Smooth muscle cell (in vitro differentiated cells): ENCODE results near the gene MED8. TPM values are rescaled to one million over a fixed set of nuclear protein-coding genes. Genes with fewer than 3 reads are reported as not detected.
"Not testable (repeated sequence)": the region's sequence is repeated elsewhere in the genome, so short reads cannot be mapped to it uniquely, and the experiment has no call there.

Experiments used
- DNase-seq: peaks from one replicate; lab custom pipeline; 2025; ENCODE audit not compliant: unreplicated experiment; lab: John Stamatoyannopoulos, UW
- H2AFZ ChIP-seq: fragments of 200-600 bp; sonication (generic); 2 replicates; pipeline ENCODE4 v1.6.0; 2016; ENCODE audit warnings: antibody characterized with exemption, low read depth, mild to moderate bottlenecking
- H3F3A ChIP-seq: fragments of 200-600 bp; sonication (generic); 2 replicates; pipeline ENCODE4 v1.6.0; 2017; ENCODE audit warnings: antibody characterized with exemption, low read depth
- H3K27ac ChIP-seq: fragments of 200-600 bp; sonication (generic); 2 replicates; pipeline ENCODE4 v1.5.1; 2016; ENCODE audit warnings: low read depth, mild to moderate bottlenecking
- H3K27me3 ChIP-seq: fragments of 200-600 bp; sonication (generic); 2 replicates; pipeline ENCODE4 v1.6.1; 2016; ENCODE audit warnings: low read depth, mild to moderate bottlenecking
- H3K36me3 ChIP-seq: fragments of 200-600 bp; sonication (generic); 2 replicates; pipeline ENCODE4 v1.5.1; 2016; ENCODE audit warnings: low read depth
- H3K4me1 ChIP-seq: fragments of 200-600 bp; sonication (generic); 2 replicates; pipeline ENCODE4 v1.5.1; 2016; ENCODE audit warnings: low read depth
- H3K4me2 ChIP-seq: fragments of 200-600 bp; sonication (generic); 2 replicates; pipeline ENCODE4 v1.6.0; 2016; ENCODE audit warnings: mild to moderate bottlenecking
- H3K4me3 ChIP-seq: fragments of 200-600 bp; sonication (generic); 2 replicates; pipeline ENCODE4 v1.5.1; 2016; ENCODE audit warnings: mild to moderate bottlenecking
- H3K79me2 ChIP-seq: fragments of 200-600 bp; sonication (generic); 2 replicates; pipeline ENCODE4 v1.6.0; 2016; ENCODE audit warnings: low read depth, mild to moderate bottlenecking
- H3K9ac ChIP-seq: fragments of 200-600 bp; sonication (generic); 2 replicates; pipeline ENCODE4 v1.6.0; 2016; ENCODE audit warnings: low read depth
- H3K9me3 ChIP-seq: fragments of 200-600 bp; sonication (generic); replicated peaks from 2 replicates; pipeline ENCODE4 v1.5.1; 2016; ENCODE audit warnings: low read depth
- H4K20me1 ChIP-seq: fragments of 200-600 bp; sonication (generic); 2 replicates; pipeline ENCODE4 v1.6.0; 2016; ENCODE audit warnings: low read depth
- WGBS: methylation state at CpG from one replicate; pipeline ENCODE4 v1.1.7; 2016; ENCODE audit warnings: low lambda C conversion rate; 5-methylcytosine and 5-hydroxymethylcytosine counted together
- polyA plus RNA-seq: library from polyadenylated mRNA; unstranded; fragments of >200 nt; fragmentation: Nextera tagmentation; extraction: Ambion mirVana; gene quantifications from 2 replicates; pipeline ENCODE4 v1.2.1, GENCODE V29; 2016
- total RNA-seq: library from RNA; depleted of rRNA; stranded (reverse); fragments of >200 nt; gene quantifications from 2 replicates; pipeline ENCODE4 v1.2.3, GENCODE V29; 2014
- TF ChIP-seq, protein P1 (sequence below): fragments of 200-600 bp; sonication (generic); IDR thresholded peaks from 2 replicates; pipeline ENCODE4 v1.5.1; 2017; ENCODE audit warnings: borderline replicate concordance, mild to moderate bottlenecking, antibody characterized with exemption; ENCODE audit not compliant: insufficient read depth, poor library complexity, severe bottlenecking

MED8 gene
- total and polyA plus RNA-seq, 2 experiments from 2014 or later = 61.4 to 76.3 TPM

DNA sequence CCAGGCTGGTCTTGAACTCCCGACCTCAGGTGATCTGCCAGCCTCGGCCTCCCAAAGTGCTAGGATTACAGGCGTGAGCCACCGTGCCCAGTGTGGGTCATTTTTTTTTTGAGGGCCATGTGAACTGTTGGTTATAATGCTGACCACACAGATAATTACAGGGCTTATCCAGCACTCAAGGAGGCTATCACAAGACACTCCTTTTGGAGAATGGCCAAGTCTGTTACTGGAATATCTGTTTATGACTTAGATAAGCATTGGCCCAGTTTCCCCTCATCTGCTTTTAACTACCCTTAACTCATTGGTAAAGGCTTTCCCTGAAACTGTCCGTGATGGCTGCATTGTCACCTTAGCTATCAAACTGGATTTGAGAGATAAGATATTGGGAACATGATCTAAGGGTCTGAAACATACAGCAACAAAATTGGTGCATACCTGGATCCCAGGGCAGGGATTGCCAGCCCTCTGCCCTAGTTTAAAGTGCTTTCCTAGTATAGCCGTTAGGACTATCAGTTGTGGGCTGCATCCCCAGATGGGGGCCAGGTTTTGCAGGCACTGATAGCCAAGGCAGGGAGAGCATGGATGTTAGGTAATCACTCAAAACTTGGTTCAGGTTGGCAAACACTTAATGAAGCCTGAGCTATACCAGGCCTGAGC is 15.7 kb upstream of the MED8 start:
- DNase-seq = no peak
- Histone ChIP-seq H3K79me2 (no peaks in the 10 kb centered on the region), H3K4me1 (no peaks in the 10 kb centered on the region), H4K20me1 (peaks cover 57% of the 10 kb centered on the region), H3K27ac (no peak overlapping the region), H3K4me3 (no peak overlapping the region), H3K9me3 (no peaks in the 10 kb centered on the region), H3K36me3 (peaks cover 4% of the 10 kb centered on the region), H3K27me3 (no peaks in the 10 kb centered on the region), H3K4me2 (no peak overlapping the region), H3F3A (no peaks in the 10 kb centered on the region), H3K9ac (no peak overlapping the region), H2AFZ (no peak overlapping the region)
- 51% methylated on average over 6 of the region's 6 CpGs for WGBS
- TF ChIP-seq, protein P1, sequence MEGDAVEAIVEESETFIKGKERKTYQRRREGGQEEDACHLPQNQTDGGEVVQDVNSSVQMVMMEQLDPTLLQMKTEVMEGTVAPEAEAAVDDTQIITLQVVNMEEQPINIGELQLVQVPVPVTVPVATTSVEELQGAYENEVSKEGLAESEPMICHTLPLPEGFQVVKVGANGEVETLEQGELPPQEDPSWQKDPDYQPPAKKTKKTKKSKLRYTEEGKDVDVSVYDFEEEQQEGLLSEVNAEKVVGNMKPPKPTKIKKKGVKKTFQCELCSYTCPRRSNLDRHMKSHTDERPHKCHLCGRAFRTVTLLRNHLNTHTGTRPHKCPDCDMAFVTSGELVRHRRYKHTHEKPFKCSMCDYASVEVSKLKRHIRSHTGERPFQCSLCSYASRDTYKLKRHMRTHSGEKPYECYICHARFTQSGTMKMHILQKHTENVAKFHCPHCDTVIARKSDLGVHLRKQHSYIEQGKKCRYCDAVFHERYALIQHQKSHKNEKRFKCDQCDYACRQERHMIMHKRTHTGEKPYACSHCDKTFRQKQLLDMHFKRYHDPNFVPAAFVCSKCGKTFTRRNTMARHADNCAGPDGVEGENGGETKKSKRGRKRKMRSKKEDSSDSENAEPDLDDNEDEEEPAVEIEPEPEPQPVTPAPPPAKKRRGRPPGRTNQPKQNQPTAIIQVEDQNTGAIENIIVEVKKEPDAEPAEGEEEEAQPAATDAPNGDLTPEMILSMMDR = no peak

DNA sequence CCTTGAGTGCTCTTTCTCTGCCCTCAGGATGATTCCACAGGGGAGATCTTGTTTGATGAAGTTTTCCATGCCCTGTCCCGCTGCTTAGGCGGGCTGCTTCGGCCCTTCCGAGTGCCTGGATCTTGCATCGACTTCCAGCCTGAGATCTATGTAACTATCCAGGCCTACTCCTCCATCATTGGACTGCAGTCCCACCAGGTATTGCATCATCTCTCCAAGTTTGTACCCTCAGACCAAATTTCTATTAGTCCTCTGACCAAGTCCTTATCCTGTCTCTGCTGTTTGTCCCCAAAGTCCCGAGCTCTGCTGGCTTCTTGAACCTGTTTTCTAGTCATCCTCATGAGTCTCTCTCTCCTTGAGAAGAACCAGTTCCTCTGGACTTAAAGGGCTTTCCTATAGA is 14.8 kb upstream of the MED8 start:
- Histone ChIP-seq H3K36me3 (peaks cover 4% of the 10 kb centered on the region), H3K4me1 (no peaks in the 10 kb centered on the region), H2AFZ (no peak overlapping the region), H3K9ac (no peak overlapping the region), H4K20me1 (peaks cover 67% of the 10 kb centered on the region), H3K27me3 (no peaks in the 10 kb centered on the region), H3F3A (no peaks in the 10 kb centered on the region), H3K9me3 (no peaks in the 10 kb centered on the region), H3K4me3 (no peak overlapping the region), H3K27ac (no peak overlapping the region), H3K79me2 (peaks cover 3% of the 10 kb centered on the region), H3K4me2 (no peak overlapping the region)
- WGBS = 96% methylated on average over 6 of the region's 6 CpGs
- DNase-seq = no peak
- TF ChIP-seq, protein P1 = no peak

DNA sequence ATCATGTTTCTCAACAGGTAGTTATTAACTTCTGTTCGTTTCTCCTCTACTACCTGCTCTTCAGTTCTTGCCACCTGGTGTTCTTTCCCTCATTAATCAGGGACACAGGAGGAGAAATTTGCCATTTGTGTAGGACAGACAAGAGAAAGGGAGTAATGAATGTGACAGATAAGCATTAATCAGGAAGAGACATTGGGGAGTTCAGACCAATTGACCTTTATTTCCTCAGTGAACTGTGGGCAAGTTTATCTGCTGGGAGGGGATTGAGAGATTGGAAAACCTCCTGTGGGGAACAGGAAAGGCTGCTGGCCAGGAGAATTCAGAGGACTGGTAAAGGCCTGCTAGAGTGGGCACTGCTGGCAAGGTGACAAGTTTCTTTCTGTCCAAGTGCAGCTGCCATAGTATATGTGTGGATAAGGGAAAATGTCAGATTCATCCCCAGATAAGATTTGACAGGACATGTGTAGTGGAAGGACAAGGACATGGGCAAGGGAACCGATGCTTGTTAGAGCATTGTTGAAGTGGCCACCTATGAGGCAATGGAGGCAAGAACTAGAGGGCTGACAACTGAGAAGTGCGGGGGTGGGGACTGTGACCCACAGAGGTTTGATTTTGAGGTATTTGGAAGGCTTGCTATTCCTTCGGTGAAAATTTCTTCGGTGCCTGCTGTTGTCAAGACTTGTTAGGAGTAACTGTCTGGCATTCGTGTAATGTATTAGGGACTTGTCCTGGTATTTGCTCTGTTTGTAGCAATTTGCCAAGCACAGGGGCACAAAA is 12.7 kb upstream of the MED8 start:
- WGBS = 98% methylated on average over 6 of the region's 6 CpGs
- peaks cover 85% of the 10 kb centered on the region for H4K20me1 ChIP-seq
- H3K27ac ChIP-seq = no peak overlapping the region
- DNase-seq = no peak
- no peak overlapping the region for H2AFZ ChIP-seq
- no peaks in the 10 kb centered on the region for H3F3A ChIP-seq
- TF ChIP-seq, protein P1 = no peak
- H3K27me3 ChIP-seq = no peaks in the 10 kb centered on the region
- no peak overlapping the region for H3K4me2 ChIP-seq
- H3K9me3 ChIP-seq = no peaks in the 10 kb centered on the region
- peaks cover 4% of the 10 kb centered on the region for H3K36me3 ChIP-seq
- H3K79me2 ChIP-seq = peaks cover 19% of the 10 kb centered on the region
- no peaks in the 10 kb centered on the region for H3K4me1 ChIP-seq
- H3K4me3 ChIP-seq = no peak overlapping the region
- no peak overlapping the region for H3K9ac ChIP-seq

DNA sequence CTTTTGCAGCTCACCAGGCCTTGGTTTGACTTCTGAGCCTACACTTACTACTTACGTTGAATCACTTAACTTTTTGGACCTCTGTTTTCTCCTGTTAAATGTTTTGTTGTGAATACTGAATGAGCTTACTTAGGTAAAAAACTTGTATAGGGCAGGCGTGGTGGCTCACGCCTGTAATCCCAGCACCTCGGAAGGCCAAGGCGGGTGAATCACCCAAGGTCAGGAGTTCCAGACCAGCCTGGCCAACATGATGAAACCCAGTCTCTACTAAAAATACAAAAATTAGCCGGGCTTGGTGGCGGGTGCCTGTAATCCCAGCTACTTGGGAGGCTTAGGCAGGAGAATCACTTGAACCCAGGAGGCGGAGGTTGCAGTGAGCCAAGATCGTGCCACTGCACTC is 10.8 kb upstream of the MED8 start:
- H3K4me3 ChIP-seq, H3K36me3 ChIP-seq, H3K4me2 ChIP-seq, H3K27ac ChIP-seq, H3K9me3 ChIP-seq, H3K27me3 ChIP-seq, H3K4me1 ChIP-seq, H2AFZ ChIP-seq, H3F3A ChIP-seq, DNase-seq, H3K9ac ChIP-seq: not testable (repeated sequence)
- 97% methylated on average over 9 of the region's 9 CpGs for WGBS
- Histone ChIP-seq H3K79me2 (peaks cover 30% of the 10 kb centered on the region), H4K20me1 (peaks cover 91% of the 10 kb centered on the region)
